Chondrocyte (in vitro differentiated cells): ENCODE data around the gene CLRN3. TPM values are rescaled to one million over a fixed set of nuclear protein-coding genes. Genes with fewer than 3 reads are reported as not detected.

ENCODE experiments used
- DNase-seq: peaks from one replicate; pipeline ENCODE4 v3.0.0; 2021; ENCODE audit warnings: mixed read lengths, low spot score
- H3K27ac Mint-ChIP-seq: one replicate; pipeline ENCODE4 v1.8.0; 2021; ENCODE audit warnings: mild to moderate bottlenecking, moderate library complexity, mixed read lengths; ENCODE audit not compliant: unreplicated experiment
- H3K27me3 Mint-ChIP-seq: 2 replicates; pipeline ENCODE4 v1.8.0; 2021; ENCODE audit warnings: low read depth, mixed read lengths
- H3K36me3 Mint-ChIP-seq: 2 replicates; pipeline ENCODE4 v1.8.0; 2021; ENCODE audit warnings: low read depth, mixed read lengths
- H3K4me1 Mint-ChIP-seq: 2 replicates; pipeline ENCODE4 v1.8.0; 2021; ENCODE audit warnings: low read depth, mild to moderate bottlenecking, mixed read lengths
- H3K4me3 Mint-ChIP-seq: one replicate; pipeline ENCODE4 v1.8.0; 2021; ENCODE audit warnings: mild to moderate bottlenecking, moderate library complexity, mixed read lengths; ENCODE audit not compliant: unreplicated experiment
- H3K9me3 Mint-ChIP-seq: 2 replicates; pipeline ENCODE4 v1.8.0; 2021; ENCODE audit warnings: low read depth, mixed read lengths
- CTCF ChIP-seq: fragments of 200-600 bp; sonication (generic); IDR thresholded peaks from 2 replicates; pipeline ENCODE4 v1.5.0; 2021; ENCODE audit warnings: antibody characterized with exemption, mild to moderate bottlenecking, moderate library complexity
- total RNA-seq: library from RNA; stranded (reverse); gene quantifications from 3 replicates; pipeline ENCODE4 v1.2.1, GENCODE V29; 2021

CLRN3 gene
- total RNA-seq, 1 donor from 2014 or later: not detected

DNA sequence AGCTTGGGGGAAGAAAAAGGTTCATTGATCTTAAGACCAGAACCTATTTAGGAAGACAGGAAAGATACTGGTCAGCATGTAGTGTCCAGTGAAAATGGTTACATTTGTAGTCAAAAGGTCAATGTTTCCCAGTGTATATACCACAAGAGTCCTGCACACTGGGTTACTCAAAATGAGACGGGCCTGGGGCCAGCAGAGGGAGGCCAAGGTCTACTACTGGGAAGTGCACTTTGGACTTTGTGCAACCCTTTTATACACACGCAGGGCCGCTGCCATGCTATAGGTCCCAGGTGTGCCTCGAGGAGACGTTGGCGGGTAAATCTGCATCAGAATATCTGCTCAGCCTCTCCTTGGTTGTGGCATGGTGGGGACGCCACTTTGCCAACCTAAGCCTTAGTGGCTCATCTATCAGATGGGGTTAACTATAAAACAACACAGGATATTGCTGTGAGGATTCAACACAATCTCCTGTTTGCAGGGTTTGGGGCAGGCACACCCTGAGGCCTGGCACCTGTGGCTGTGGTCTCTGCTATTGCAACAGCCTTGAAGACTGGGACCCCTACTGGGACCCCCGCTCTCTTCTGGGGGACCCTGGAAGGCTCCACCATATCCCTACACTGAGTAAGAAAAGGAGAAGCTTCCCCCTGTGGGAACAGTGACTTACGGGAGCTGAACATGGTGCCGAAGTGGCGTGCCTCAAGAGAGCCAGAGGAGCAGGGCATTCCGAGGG, 19.7 kb downstream of the CLRN3 start:
- no peak overlapping the region for H3K4me3 Mint-ChIP-seq
- peaks cover 21% of the 10 kb centered on the region for H3K9me3 Mint-ChIP-seq
- DNase-seq: no peak
- H3K4me1 Mint-ChIP-seq: no peaks in the 10 kb centered on the region
- no peak overlapping the region for H3K27ac Mint-ChIP-seq
- H3K36me3 Mint-ChIP-seq: peaks cover 4% of the 10 kb centered on the region
- TF ChIP-seq CTCF: no peak
- H3K27me3 Mint-ChIP-seq: peaks cover 30% of the 10 kb centered on the region

DNA sequence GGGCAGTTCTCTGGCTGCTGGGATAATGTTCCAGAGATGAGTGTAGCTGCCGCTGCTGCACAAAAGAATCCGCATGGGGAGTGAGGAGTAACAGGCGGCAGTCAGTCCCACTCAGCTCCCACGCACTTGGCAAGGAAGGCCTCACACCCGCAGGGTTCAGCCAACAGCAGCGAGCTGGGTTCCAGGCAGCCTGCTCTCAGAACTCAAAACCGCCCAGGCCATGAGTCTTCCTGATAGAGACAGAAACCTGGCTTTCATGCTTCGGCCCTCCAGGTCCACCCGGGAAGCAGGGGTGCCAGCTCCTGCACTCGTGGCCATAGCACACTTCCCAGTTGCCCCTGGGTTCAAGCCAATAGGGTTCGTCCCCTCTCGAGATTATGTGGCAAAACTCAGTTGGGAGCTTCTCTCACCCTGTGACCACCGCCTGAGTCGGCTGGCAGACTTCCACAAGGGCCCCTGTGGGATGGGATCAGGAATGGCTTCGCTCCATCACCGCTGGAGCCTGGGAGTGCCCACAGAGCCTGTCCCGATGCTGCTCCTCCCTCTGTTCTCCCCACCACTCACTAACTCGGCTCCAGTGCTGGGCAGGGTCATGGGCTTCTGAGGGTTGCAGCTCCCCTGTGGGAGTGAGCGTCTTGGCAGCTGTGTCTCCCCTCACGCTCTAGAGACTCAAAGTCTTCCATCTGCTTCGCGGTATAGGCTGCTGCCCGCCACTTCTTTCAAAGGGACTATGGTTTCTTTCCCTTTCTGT, 20.6 kb downstream of the CLRN3 start:
- Mint-ChIP-seq H3K4me1 (no peaks in the 10 kb centered on the region), H3K4me3 (no peak overlapping the region), H3K9me3 (peaks cover 21% of the 10 kb centered on the region), H3K27me3 (peaks cover 31% of the 10 kb centered on the region), H3K36me3 (peaks cover 4% of the 10 kb centered on the region), H3K27ac (no peak overlapping the region)
- no peak for TF ChIP-seq CTCF
- DNase-seq: no peak

- Mint-ChIP-seq H3K27ac (no peak overlapping the region), H3K4me1 (no peaks in the 10 kb centered on the region), H3K27me3 (peaks cover 25% of the 10 kb centered on the region), H3K9me3 (peaks cover 21% of the 10 kb centered on the region), H3K36me3 (peaks cover 4% of the 10 kb centered on the region), H3K4me3 (no peak overlapping the region)
- no peak for DNase-seq
- no peak for TF ChIP-seq CTCF
These were observed 21.1 kb downstream of the CLRN3 start for GRCh38 chr10:127871631-127872010.

DNA sequence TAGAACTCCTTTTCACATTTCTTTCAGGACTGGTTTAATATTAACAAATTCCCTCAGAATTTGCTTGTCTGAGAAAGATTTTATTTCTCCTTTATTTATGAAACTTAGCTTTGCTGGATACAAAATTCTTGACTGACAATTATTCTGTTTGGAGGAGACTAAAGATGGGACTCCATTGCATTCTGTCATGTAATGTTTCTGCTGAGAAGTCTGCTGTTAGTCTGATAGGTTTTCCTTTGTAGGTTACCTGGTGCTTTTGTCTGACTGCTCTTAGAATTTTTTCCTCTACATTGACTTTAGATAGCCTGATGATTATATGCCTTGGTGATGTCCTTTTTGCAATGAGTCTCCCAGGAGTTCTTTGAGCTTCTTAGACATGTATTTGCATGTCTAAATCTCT, 23.4 kb downstream of the CLRN3 start:
- DNase-seq: no peak
- peaks cover 4% of the 10 kb centered on the region for H3K36me3 Mint-ChIP-seq
- H3K9me3 Mint-ChIP-seq: peaks cover 24% of the 10 kb centered on the region
- no peaks in the 10 kb centered on the region for H3K4me1 Mint-ChIP-seq
- H3K4me3 Mint-ChIP-seq: no peak overlapping the region
- TF ChIP-seq CTCF: no peak
- H3K27ac Mint-ChIP-seq: peak overlapping the region; percentile 13
- peaks cover 30% of the 10 kb centered on the region for H3K27me3 Mint-ChIP-seq

- no peaks in the 10 kb centered on the region for H3K4me1 Mint-ChIP-seq
- TF ChIP-seq CTCF: no peak
- no peak overlapping the region for H3K4me3 Mint-ChIP-seq
- no peak for DNase-seq
- peaks cover 31% of the 10 kb centered on the region for H3K9me3 Mint-ChIP-seq
- H3K27me3 Mint-ChIP-seq: peaks cover 30% of the 10 kb centered on the region
- H3K36me3 Mint-ChIP-seq: peaks cover 11% of the 10 kb centered on the region
- no peak overlapping the region for H3K27ac Mint-ChIP-seq
These were observed 24.9 kb downstream of the CLRN3 start for GRCh38 chr10:127867805-127868204.
